Trophoblast cell (in vitro differentiated cells and primary cell): ENCODE data around the gene PIK3R6.
A peak's percentile ranks its signal among the peaks of the same experiment; 100 is the strongest.

Experiments
- DNase-seq, 2 donors: peaks; one replicate each; pipeline ENCODE4 v3.0.0-alpha.2; 2016
- H2AFZ ChIP-seq: 2 replicates; pipeline ENCODE4 v1.6.1; 2013; ENCODE audit warnings: low read length, moderate library complexity, mild to moderate bottlenecking; ENCODE audit not compliant: insufficient read depth, poor library complexity
- H2AK5ac ChIP-seq: 2 replicates; pipeline ENCODE4 v1.6.1; 2013; ENCODE audit warnings: mild to moderate bottlenecking, low read length
- H2BK120ac ChIP-seq: 2 replicates; pipeline ENCODE4 v1.6.1; 2013; ENCODE audit warnings: low read length, mild to moderate bottlenecking, moderate library complexity; ENCODE audit not compliant: insufficient read depth, poor library complexity
- H2BK12ac ChIP-seq: 2 replicates; pipeline ENCODE4 v1.6.1; 2013; ENCODE audit warnings: mild to moderate bottlenecking, low read length, moderate library complexity
- H2BK5ac ChIP-seq: 2 replicates; pipeline ENCODE4 v1.6.1; 2013; ENCODE audit warnings: low read length, low read depth, moderate library complexity, mild to moderate bottlenecking; ENCODE audit not compliant: poor library complexity
- H3K14ac ChIP-seq: 2 replicates; pipeline ENCODE4 v1.6.1; 2013; ENCODE audit warnings: mild to moderate bottlenecking, low read length
- H3K18ac ChIP-seq: 2 replicates; pipeline ENCODE4 v1.6.1; 2013; ENCODE audit warnings: mild to moderate bottlenecking, low read length
- H3K23ac ChIP-seq: 2 replicates; pipeline ENCODE4 v1.6.1; 2013; ENCODE audit warnings: low read length
- H3K27ac ChIP-seq: 2 replicates; pipeline ENCODE4 v1.5.1; 2013; ENCODE audit warnings: low read depth, mild to moderate bottlenecking, inconsistent platforms, low read length, moderate library complexity
- H3K27me3 ChIP-seq: 2 replicates; pipeline ENCODE4 v1.6.1; 2013; ENCODE audit warnings: inconsistent platforms, mild to moderate bottlenecking, low read length, moderate library complexity; ENCODE audit not compliant: insufficient read depth
- H3K36me3 ChIP-seq, 2 experiments: 1 replicate in 1 of 2; 2 replicates in 1 of 2; pipeline ENCODE4 v1.6.1; 2013; ENCODE audit warnings: low read length in 2 of 2, mild to moderate bottlenecking in 2 of 2, moderate library complexity in 1 of 2; ENCODE audit not compliant: insufficient read depth in 2 of 2, control insufficient read depth in 1 of 2
- H3K4ac ChIP-seq: 2 replicates; pipeline ENCODE4 v1.6.1; 2013; ENCODE audit warnings: low read depth, mild to moderate bottlenecking, low read length, moderate library complexity
- H3K4me1 ChIP-seq, 2 experiments: 1 replicate in 1 of 2; 2 replicates in 1 of 2; pipeline ENCODE4 v1.6.1; 2013; ENCODE audit warnings: low read length in 2 of 2, mild to moderate bottlenecking in 2 of 2, moderate library complexity in 1 of 2; ENCODE audit not compliant: insufficient read depth in 2 of 2, control insufficient read depth in 1 of 2
- H3K4me2 ChIP-seq: 2 replicates; pipeline ENCODE4 v1.6.1; 2013; ENCODE audit warnings: inconsistent platforms, mild to moderate bottlenecking, low read length, moderate library complexity
- H3K4me3 ChIP-seq: 2 replicates; pipeline ENCODE4 v1.5.1; 2013; ENCODE audit warnings: mild to moderate bottlenecking, low read depth, low read length, inconsistent platforms
- H3K79me1 ChIP-seq: one replicate; pipeline ENCODE4 v1.6.1; 2013; ENCODE audit warnings: low read length
- H3K79me2 ChIP-seq: 2 replicates; pipeline ENCODE4 v1.6.1; 2013; ENCODE audit warnings: low read length, mild to moderate bottlenecking; ENCODE audit not compliant: control insufficient read depth, insufficient read depth, poor library complexity
- H3K9ac ChIP-seq: 2 replicates; pipeline ENCODE4 v1.6.1; 2013; ENCODE audit warnings: mild to moderate bottlenecking, low read length
- H3K9me3 ChIP-seq: 2 replicates; pipeline ENCODE4 v1.6.1; 2013; ENCODE audit warnings: low read depth, mild to moderate bottlenecking, control low read depth, inconsistent platforms, low read length; ENCODE audit not compliant: insufficient read depth
- H4K12ac ChIP-seq: 2 replicates; pipeline ENCODE4 v1.6.1; 2013; ENCODE audit warnings: low read depth, mild to moderate bottlenecking, low read length, moderate library complexity
- H4K8ac ChIP-seq: 2 replicates; pipeline ENCODE4 v1.6.1; 2013; ENCODE audit warnings: low read depth, mild to moderate bottlenecking, low read length, moderate library complexity
- H4K91ac ChIP-seq: one replicate; pipeline ENCODE4 v1.6.1; 2013; ENCODE audit warnings: low read depth, mild to moderate bottlenecking, low read length, moderate library complexity
- WGBS: extraction: QIAGEN DNeasy Blood & Tissue Kit; methylation state at CpG from one replicate; pipeline ENCODE4 v1.1.7; 2013; ENCODE audit warnings: missing lambda C conversion rate; ENCODE audit not compliant: insufficient read length, insufficient coverage; ENCODE audit errors: extremely low coverage; 5-methylcytosine and 5-hydroxymethylcytosine counted together

Gene PIK3R6

DNA sequence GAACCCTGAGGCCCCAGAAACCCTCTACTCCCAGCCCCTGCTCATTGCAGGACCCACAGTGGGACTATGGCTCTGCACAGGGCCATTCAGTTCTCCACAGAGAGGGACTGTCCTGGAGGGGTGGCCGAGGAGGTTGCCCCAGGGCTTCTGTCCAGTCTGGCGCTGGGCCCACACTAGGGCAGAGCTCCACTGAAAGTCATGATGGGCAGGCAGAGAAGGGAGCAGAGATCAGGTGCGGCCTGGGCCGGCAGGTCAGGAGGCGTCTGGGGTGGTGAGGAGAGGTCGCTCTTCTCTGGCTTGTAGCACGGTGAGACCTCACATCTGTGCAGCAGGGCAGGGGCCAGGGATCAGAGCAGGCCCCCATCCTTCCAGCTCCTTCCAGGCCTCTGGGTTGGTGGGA is 13.0 kb upstream of the PIK3R6 start:
- Histone ChIP-seq H3K9ac (no peak overlapping the region), H3K79me2 (no peaks in the 10 kb centered on the region), H3K18ac (no peak overlapping the region), H3K4me1 (no peaks in the 10 kb centered on the region), H4K8ac (no peak overlapping the region), H2AK5ac (no peak overlapping the region), H2BK120ac (no peak overlapping the region), H2AFZ (no peak overlapping the region), H2BK12ac (no peak overlapping the region), H3K9me3 (no peaks in the 10 kb centered on the region), H3K4me2 (no peak overlapping the region), H3K36me3 (no peaks in the 10 kb centered on the region), H3K79me1 (no peaks in the 10 kb centered on the region), H3K23ac (no peak overlapping the region), H2BK5ac (no peak overlapping the region), H3K14ac (no peak overlapping the region), H4K12ac (no peak overlapping the region), H4K91ac (no peak overlapping the region), H3K27ac (no peak overlapping the region), H3K27me3 (no peaks in the 10 kb centered on the region), H3K4me3 (no peak overlapping the region), H3K4ac (no peak overlapping the region)
- no CpG with 5 or more reads among the region's 7 CpGs for WGBS
- DNase-seq = no peak

DNA sequence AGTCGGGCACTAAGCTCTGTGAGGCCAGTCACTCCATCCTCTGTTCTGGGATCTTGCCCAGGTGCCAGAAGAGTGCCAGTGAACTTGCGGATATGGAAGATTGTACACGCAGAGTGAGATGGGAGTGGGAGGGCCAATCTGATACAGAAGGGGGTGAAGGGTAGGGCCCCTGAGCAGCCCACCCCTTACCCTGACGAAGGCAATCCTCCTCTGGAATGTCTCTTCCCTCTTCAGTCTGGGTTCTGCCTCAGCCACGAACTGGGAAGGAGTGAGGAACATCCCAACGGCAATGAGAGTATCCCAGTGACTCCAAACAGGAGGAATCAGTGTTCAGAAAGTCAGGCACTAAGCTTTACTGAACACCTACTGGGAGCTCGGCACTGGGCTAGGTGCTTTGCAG is 11.9 kb upstream of the PIK3R6 start:
- Histone ChIP-seq H3K23ac (no peak overlapping the region), H4K12ac (no peak overlapping the region), H3K9me3 (no peaks in the 10 kb centered on the region), H2BK12ac (no peak overlapping the region), H3K27ac (no peak overlapping the region), H2BK120ac (no peak overlapping the region), H3K4ac (no peak overlapping the region), H3K27me3 (no peaks in the 10 kb centered on the region), H2AK5ac (no peak overlapping the region), H3K4me3 (no peak overlapping the region), H2AFZ (no peak overlapping the region), H3K79me2 (no peaks in the 10 kb centered on the region), H2BK5ac (no peak overlapping the region), H3K79me1 (no peaks in the 10 kb centered on the region), H3K18ac (no peak overlapping the region), H3K36me3 (no peaks in the 10 kb centered on the region), H4K8ac (no peak overlapping the region), H3K14ac (no peak overlapping the region), H3K4me1 (no peaks in the 10 kb centered on the region), H3K4me2 (no peak overlapping the region), H4K91ac (no peak overlapping the region), H3K9ac (no peak overlapping the region)
- DNase-seq = no peak
- no CpG with 5 or more reads among the region's 7 CpGs for WGBS

DNA sequence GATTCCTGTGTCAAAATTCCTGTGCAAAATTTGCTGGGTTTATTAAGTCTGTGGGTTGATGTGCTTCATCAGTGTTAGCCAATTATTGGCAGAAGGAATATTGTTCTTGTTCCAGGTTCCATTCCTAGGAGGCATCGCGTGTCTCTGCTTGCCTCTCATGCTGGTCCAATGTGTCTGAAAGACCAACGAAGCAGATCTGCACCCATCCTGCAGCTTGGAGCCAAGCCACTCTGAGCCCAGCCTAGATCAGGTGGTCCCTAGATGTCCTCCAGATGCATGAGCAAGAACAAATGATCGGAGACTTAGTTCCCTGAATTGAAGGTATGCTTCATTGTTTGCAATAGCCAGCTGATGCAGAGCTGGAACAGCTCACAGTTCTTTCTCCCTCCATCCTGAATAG is 10.5 kb upstream of the PIK3R6 start:
- H3K4me3 ChIP-seq = no peak overlapping the region
- no peak overlapping the region for H4K91ac ChIP-seq
- no peak overlapping the region for H3K27ac ChIP-seq
- no peak overlapping the region for H3K9ac ChIP-seq
- H3K4ac ChIP-seq = no peak overlapping the region
- H3K9me3 ChIP-seq = no peaks in the 10 kb centered on the region
- H4K8ac ChIP-seq = no peak overlapping the region
- H3K79me2 ChIP-seq = no peaks in the 10 kb centered on the region
- no peak overlapping the region for H2BK120ac ChIP-seq
- no peaks in the 10 kb centered on the region for H3K27me3 ChIP-seq
- H2AFZ ChIP-seq = no peak overlapping the region
- no peak overlapping the region for H3K18ac ChIP-seq
- no peak overlapping the region for H3K4me2 ChIP-seq
- WGBS = no CpG with 5 or more reads among the region's 4 CpGs
- H3K4me1 ChIP-seq = no peaks in the 10 kb centered on the region
- no peak overlapping the region for H2AK5ac ChIP-seq
- H2BK5ac ChIP-seq = no peak overlapping the region
- no peak overlapping the region for H3K14ac ChIP-seq
- H3K23ac ChIP-seq = no peak overlapping the region
- no peaks in the 10 kb centered on the region for H3K79me1 ChIP-seq
- no peaks in the 10 kb centered on the region for H3K36me3 ChIP-seq
- no peak overlapping the region for H2BK12ac ChIP-seq
- no peak overlapping the region for H4K12ac ChIP-seq
- no peak for DNase-seq

DNA sequence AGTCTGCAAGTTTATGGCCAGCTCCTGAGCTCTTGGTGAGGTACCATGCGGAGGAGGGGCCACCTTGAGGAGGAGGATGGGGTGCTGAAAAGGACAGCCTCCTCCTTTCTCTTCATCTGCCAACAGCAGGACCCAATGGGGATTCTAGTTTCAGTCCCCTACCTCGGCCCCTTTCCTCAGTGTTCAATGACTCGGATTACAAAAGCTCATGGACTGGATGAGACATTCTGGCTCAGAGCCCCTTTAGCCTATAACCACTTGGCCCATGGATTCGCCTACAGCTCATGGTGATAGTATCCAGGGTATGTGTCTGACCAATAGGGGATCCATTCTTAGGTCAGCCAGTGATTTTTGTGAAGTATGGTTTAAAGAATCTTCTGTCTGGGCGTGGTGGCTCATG is 8.5 kb upstream of the PIK3R6 start:
- Histone ChIP-seq H3K27ac (no peak overlapping the region), H3K36me3 (no peaks in the 10 kb centered on the region), H2AK5ac (no peak overlapping the region), H2BK5ac (no peak overlapping the region), H3K23ac (no peak overlapping the region), H3K4me2 (no peak overlapping the region), H2BK12ac (no peak overlapping the region), H2BK120ac (no peak overlapping the region), H3K9me3 (no peaks in the 10 kb centered on the region), H3K9ac (no peak overlapping the region), H3K4ac (no peak overlapping the region), H4K91ac (no peak overlapping the region), H3K4me1 (no peaks in the 10 kb centered on the region), H3K18ac (no peak overlapping the region), H4K12ac (no peak overlapping the region), H3K79me2 (no peaks in the 10 kb centered on the region), H3K4me3 (no peak overlapping the region), H3K79me1 (no peaks in the 10 kb centered on the region), H2AFZ (no peak overlapping the region), H3K14ac (no peak overlapping the region), H4K8ac (no peak overlapping the region), H3K27me3 (no peaks in the 10 kb centered on the region)
- WGBS = no CpG with 5 or more reads among the region's 5 CpGs
- DNase-seq = peak in 1 of 2 donors; percentile 52
